Pons (tissue), 1 donor: ENCODE data around the gene METTL14.

Experiments
- DNase-seq: peaks from one replicate; pipeline ENCODE4 v3.0.0-alpha.2; 2016; ENCODE audit warnings: low spot score

METTL14 gene

GRCh38 chr4:118734491-118735205 is 49.5 kb downstream of the METTL14 start:
- DNase-seq: no peak

- no peak for DNase-seq
Measured at GRCh38 chr4:118736900-118737299, 51.7 kb downstream of the METTL14 start.

- no peak for DNase-seq
Measured at GRCh38 chr4:118738090-118738489, 52.9 kb downstream of the METTL14 start.

DNA sequence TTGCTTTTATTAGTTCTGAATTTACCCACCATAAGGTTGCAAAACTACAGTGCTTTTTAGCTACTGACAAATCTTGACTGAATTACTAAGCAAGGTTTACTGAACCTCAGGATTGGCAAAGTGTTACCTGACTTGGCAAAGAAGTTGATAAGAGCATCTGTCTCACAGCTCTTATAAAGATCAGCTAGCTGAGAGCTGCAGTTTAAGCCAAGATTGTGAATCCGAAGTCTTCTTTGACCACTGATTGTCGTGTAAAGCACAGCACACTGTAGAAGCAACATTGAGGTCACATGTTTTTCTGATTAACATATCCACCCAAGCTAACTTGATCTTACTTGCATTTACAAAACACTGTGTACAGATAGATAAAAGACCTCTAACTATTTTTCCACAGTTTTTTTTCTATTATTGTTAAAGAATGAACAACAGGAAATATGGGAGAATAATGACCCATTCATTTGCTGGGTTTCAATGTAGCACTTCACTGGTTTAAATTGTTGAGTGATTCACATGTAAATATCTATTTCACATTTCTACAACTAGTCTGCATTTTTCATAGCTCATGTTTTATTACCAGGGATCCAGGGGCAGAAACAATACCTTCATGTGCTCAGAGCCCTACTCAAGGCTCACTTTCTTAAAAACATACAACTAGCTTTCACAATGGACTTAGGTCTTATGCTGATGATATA is 54.0 kb downstream of the METTL14 start:
- peak; percentile 48 for DNase-seq

- peak; percentile 44 for DNase-seq
Measured at GRCh38 chr4:118740869-118741268, 55.7 kb downstream of the METTL14 start.

DNA sequence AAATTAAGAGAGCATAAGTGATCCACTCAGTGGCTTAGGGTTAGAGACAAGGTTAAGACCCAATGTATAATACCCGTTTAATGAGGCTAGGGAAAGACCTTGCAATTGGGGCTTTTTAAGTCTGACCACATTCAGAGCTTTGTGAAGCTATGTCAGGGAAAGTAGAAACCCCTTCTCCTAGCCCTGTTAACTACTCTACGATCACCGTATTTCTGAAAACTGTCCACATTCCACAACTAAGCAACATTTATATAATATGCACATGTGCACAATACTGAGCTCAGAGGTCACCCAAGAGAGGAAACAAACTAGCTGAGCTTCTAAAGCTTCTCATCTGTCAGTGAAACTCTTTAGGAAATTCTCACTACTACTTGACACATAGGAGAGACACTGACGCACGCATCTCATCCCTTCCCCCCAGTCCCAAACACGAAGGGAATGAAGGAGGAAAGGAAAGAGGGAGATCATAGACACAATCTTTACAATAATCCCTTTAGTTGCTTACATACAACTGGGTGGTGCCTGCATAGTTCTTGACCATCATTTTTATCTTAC is 56.2 kb downstream of the METTL14 start:
- DNase-seq: no peak

GRCh38 chr4:118742050-118742449 is 56.9 kb downstream of the METTL14 start:
- DNase-seq: no peak

- DNase-seq: no peak
Measured at GRCh38 chr4:118743867-118744266, 58.7 kb downstream of the METTL14 start.

DNA sequence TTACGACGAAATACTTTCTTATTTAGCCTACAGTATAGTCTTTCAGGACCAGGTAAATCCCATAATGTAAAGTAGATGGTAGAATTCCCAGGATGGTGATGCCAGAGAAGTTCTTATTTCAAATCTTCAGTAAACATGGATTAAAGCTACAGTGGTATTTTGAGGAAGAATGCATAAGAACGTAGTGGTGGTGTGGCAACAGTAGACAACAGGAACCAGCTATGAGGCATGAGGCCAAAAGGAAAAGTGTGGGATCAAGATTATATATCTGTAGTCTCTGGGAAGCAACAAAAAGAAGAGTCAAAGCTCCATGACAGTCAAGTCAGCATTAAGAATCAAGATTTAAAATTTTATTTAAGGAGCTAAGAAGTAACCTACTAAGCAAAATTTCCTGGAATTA is 60.2 kb downstream of the METTL14 start:
- no peak for DNase-seq

- no peak for DNase-seq
Measured at GRCh38 chr4:118746251-118746919, 61.2 kb downstream of the METTL14 start.

DNA sequence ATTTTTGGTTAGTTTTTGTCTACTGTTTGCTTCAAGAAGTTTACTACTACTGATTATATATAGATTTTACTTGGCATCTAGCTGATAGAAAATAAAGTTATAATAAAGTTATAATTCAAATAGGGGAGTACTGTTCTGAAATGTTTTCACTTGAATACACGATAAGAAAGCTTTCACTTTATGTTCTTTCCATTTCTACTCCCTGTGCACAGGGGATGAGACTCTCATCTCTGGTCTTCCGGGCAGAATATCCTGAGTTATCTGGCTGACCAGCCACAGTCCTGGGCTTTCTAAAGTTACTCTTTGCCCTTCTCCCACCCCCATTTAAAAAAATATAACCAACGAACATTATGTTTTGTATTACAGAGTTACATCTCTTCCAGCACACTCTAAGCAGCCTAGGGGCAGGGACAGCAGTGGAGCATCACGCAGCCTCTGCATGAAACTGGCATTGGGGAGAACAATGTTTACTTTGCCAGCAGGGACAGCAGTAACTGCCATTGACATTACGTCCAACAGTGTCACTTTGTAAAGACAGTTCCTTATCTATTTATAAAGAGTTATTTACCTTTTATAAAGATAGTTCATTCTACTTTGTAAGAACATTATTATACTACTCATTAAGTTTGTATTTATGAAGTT is 64.3 kb downstream of the METTL14 start:
- DNase-seq: no peak

GRCh38 chr4:118751629-118752323 is 66.6 kb downstream of the METTL14 start:
- no peak for DNase-seq

- no peak for DNase-seq
Measured at GRCh38 chr4:118752551-118752950, 67.4 kb downstream of the METTL14 start.

DNA sequence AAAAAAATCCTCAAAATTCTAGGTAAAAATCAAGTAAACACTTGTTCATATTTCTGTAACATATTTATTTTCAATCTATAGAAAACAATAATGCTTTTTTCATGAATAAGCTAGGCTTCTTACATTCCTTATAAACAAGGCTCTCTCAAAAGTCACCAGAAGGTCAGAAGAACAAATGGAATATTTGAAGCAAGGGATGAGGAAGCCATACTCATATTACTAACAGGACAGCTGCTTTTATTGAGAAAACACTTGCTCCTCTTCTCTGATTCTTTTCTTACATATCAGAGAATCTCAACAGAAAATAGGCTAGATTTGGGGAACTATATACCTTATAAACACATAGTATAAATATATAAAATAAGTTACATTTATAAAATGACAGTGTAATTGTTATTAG is 67.9 kb downstream of the METTL14 start:
- DNase-seq: no peak

- no peak for DNase-seq
Measured at GRCh38 chr4:118753685-118754084, 68.5 kb downstream of the METTL14 start.

GRCh38 chr4:118754890-118755289 is 69.7 kb downstream of the METTL14 start:
- DNase-seq: no peak

- no peak for DNase-seq
Measured at GRCh38 chr4:118755438-118756226, 70.4 kb downstream of the METTL14 start.

GRCh38 chr4:118756429-118756828 is 71.2 kb downstream of the METTL14 start:
- DNase-seq: no peak

DNA sequence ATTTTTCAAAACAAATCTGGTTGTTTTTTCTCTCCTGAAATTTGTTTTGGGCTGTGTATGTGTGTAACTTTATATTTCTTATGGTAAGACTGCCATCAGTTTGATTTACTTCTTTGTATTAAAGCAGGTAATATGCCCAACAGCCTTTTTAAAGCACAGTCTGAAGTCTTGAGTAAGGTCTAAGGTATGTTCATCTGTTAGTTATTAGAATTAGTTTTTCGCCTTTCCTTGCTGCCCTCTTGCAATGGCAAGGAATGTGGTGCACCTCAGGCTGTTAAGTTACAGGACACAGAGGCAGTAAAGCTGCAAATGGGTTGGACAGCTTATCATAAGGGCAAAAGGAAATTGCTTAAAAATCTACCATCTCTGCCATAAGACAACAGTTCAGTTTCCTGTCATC is 71.8 kb downstream of the METTL14 start:
- no peak for DNase-seq

- DNase-seq: no peak
Measured at GRCh38 chr4:118757761-118758251, 72.6 kb downstream of the METTL14 start.

DNA sequence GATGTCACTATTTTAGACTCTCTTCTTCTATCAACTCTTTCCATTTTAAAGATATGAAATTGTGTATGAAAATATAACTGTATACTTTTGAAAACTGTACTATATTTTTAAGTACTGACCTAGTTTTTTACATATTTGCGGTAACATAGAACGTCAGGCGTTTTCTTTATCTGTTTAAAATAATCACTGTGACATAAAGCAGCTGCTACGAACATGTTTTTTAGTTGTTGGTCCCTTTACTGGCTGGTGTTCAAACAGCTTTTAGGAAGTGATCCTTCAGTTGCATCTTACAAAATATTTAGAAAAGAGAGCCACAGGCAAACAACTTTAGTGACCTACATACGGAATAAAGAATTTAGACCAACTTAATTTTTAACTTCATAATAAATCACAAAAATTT is 73.1 kb downstream of the METTL14 start:
- DNase-seq: no peak
